ENCODE data around the gene CMTM8.
A peak's percentile ranks its signal among the peaks of the same experiment; 100 is the strongest.

CMTM8 gene

GRCh38 chr3:32381922-32382321, 143.4 kb downstream of the CMTM8 start:
- DNase-seq (ENCODE audit: low read depth): no peak

DNA sequence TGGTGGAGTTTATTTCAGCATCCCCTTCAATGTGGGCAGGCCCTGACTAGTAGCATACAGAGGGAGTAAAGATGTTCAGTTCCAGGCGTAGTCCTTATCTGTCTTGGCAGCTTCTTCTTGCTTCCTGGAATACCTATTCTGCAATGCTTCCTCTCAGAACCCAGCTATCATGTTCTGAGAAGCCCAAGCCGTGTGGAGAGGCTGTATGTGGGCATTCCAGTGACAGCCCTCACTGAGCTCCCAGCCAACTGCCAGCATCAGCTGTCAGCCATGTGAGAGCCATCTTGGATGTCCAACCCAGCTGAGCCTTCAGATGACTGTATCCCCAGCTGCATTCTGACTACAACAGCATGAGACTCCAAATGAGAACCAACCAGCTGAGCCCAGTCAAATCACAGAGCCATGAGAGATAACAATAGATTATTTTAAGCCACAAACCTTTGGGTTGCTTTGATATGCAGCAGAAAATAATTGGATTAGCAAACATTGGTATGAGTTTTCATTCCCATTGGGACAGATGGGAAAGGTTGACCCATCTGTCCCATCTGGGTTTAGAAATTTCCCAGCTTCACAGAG, 144.7 kb downstream of the CMTM8 start:
- no peak for DNase-seq (ENCODE audit: low read depth)

- DNase-seq (ENCODE audit: low read depth): peak; percentile 33
Measured at GRCh38 chr3:32384938-32385337, 146.5 kb downstream of the CMTM8 start.

DNA sequence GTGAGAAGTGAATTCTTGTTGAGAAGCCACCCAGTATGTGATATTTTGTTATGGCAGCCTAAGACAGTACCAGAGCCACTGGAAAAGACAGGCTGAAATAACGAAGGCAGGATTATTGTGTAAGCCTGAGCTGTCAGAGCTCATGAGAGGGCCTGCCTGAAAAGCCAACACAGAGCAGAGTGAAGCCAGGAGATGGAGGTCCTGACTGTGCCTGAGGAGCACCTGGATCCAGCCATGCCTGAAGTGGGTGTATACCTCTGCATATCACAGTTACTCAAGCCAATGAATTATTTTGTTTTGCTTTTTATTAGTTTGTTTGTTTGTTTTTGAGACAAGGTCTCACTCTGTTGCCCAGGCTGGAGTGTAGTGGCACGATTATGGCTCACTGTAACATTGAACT, 149.0 kb downstream of the CMTM8 start:
- DNase-seq (ENCODE audit: low read depth): no peak

DNA sequence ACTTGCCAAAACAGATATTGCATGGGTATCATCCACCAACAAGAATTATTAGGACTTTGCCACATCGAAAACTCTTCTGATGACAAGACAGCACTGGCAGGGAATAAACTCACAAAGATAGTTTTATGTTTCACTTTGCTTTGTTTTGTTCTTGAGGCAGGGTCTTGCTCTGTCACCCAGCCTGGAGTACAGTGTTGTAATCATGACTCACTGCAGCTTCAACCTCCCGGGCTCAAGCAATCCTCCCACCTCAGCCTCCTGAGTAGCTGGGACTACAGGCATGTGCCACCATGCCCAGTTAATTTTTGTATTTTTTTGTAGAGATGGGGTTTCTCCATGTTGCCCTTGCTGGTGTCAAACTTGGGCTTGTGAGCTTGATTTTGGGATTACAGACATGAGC, 151.1 kb downstream of the CMTM8 start:
- peak; percentile 9 for DNase-seq (ENCODE audit: low read depth)

DNA sequence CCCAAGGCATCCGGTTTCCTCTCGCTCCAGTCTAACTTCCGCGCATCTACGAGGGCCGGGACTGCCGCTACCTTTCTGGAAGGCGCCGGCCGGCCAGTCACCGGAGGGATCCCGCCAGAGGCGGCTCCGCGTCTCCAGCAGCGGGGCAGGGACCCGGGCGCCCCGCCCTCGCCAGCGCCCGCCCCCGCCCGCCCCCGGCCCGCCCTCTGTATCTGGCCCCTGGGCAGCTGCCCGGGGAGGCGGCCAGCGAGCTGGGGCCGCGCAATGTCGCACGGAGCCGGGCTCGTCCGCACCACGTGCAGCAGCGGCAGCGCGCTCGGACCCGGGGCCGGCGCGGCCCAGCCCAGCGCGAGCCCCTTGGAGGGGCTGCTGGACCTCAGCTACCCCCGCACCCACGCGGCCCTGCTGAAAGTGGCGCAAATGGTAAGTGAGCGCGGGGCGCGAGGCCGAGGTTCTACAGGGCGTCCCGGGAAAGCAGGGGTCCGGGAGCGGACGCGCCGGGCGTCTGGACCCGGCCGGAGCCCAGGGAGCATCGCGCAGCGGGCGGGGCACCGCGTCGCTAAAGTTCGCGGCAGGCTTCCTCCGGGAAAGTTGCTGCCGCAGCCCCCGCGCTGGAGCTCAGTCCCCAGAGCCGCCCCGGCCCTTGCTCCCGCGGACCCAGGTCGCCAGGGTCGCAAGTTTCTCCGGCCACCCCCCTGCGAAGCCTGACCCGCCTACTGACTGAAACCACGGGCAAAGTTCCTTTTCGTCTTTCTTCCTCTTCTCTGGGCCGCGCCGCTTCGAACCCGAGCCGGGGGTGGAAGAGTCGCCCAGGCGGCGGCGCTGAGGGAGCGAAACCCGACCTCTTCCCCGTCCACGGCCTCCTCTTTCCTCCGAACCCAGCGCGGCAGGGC, 153.4 kb downstream of the CMTM8 start, which contains the start of gene CMTM7:
CMTM7 (plus strand) TSS at position 211 of the 893 bp plus-strand sequence; CDS start at position 265, 54 bp downstream.
- peak; percentile 77 for DNase-seq (ENCODE audit: low read depth)

DNA sequence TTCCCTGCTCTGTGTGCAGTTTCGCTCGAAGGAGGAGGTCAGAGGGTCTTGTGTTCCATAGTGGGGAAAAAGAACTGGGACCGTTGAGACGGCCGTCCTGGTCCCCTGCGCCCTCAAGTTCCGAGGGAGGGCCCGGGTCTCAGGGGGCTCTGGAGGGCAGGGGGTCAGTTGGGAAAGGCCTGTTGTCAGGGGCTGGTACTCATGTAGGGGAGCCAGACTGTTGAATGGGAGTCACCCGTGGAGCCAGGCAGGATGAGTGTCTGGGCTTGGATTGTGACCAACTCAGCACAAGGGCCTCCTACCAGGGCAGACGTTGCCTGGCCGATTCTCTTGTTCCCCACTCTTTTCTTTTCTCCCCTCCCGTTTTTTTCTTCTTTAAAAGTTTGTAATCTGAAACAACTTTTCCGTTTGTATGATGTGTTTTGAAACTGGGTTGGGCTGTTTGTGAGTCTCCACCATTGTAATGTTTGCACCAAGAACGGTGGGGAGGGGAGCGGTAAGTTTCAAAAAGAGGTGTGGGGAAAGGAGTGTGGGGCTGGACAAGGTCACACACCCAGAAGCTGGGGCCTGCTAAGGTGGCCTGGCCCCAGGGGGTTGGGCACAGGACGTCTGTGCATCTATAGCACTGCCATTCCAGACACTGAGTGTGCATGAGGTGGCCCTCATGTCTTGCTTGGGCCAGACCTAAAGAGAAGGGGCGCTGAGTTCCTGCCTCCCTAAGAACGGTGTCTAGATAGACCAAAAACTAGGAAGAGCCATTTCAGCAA, 154.2 kb downstream of the CMTM8 start:
- peak; percentile 79 for DNase-seq (ENCODE audit: low read depth)

GRCh38 chr3:32395496-32395895, 157.0 kb downstream of the CMTM8 start:
- DNase-seq (ENCODE audit: low read depth): no peak

- DNase-seq (ENCODE audit: low read depth): no peak
Measured at GRCh38 chr3:32397941-32398340, 159.5 kb downstream of the CMTM8 start.

- DNase-seq (ENCODE audit: low read depth): no peak
Measured at GRCh38 chr3:32398531-32398930, 160.1 kb downstream of the CMTM8 start.

DNA sequence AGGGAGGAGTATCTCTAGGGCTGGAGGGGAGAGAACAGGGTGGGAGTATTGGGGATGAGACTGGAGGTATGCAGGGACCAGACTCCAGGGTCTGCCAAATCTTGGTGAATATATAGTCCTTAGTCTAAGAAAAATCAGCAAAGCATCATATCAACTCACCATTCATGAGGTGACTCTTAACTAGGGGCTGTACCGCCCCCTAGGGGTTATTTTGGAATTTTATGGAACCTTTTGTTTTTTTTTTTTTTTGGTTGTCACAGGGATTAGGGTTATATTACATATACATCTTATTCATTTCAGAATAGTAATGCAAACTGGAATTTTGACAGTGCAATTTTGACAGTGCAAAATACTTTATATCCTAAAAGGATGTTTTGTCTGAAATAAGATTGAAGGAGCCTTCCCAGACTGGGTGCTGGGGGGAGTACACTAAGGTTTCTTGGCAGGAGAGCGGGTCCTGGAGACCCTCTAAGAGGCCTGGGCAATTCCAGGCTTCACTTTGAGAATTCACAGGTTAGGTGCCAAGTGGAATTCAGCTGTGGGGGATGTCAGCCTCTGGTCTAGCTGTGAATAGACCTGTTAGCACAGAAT, 160.6 kb downstream of the CMTM8 start:
- peak; percentile 59 for DNase-seq (ENCODE audit: low read depth)

DNA sequence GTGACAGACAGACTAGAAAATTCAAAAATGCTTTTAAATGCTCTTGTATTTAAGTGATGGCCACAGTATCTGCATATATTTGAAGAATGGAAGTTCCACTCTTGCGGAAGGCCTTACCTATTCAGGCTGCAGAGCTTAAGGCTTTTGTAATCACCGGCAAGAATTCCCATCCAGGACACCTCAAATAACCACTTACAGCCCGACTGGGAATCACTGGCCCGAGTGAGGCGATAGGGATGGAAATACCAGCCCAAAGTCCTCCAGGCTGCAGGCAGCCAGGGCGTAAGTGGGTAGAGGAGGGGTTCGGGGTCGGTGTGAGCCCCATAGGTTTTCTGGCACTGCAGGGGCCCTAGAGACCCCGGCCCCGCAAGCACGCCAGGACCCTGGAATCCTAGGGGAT, 162.6 kb downstream of the CMTM8 start:
- DNase-seq (ENCODE audit: low read depth): no peak

- peak; percentile 86 for DNase-seq (ENCODE audit: low read depth)
Measured at GRCh38 chr3:32401556-32402081, 163.1 kb downstream of the CMTM8 start.

- DNase-seq (ENCODE audit: low read depth): no peak
Measured at GRCh38 chr3:32403663-32404062, 165.2 kb downstream of the CMTM8 start.

DNA sequence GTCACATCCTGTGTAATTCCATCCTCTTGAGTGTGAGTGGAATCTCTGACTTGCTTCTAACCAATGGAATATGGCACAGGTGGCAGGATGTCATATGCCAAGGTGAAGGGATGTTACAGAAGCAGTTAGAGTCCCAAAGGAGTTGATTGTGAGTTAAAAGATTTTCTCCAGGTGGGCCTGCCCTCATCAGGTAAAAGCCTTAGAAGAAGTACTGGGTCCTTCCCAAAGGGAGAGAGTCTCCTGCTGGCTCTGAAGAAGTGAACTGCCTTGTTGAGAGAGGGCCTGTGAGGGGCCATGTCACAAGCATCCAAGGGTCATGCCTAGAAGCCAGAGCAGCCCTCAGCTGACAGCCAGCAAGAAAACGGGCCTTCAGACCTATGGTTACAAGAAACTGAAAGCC, 166.2 kb downstream of the CMTM8 start:
- DNase-seq (ENCODE audit: low read depth): no peak

DNA sequence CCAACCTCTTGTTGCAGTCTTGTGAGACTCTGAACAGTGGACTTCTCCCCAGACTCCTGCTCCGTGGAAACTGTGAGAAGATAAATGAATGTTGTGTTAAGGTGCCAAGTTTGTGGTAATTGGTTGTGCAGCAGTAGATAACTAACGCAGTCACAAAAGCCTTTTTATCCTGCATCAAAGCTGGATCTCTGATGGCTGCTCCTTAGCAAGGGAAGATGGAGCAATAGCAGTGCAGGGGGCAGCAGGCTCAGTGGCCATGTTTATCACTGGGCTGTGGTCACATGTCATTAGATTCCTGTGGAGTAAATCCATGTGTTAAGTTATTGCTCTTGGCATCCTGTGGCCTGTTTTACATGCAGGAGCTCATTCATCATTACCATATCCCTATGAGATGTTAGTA, 166.7 kb downstream of the CMTM8 start:
- peak; percentile 64 for DNase-seq (ENCODE audit: low read depth)

- no peak for DNase-seq (ENCODE audit: low read depth)
Measured at GRCh38 chr3:32405711-32406323, 167.3 kb downstream of the CMTM8 start.

DNA sequence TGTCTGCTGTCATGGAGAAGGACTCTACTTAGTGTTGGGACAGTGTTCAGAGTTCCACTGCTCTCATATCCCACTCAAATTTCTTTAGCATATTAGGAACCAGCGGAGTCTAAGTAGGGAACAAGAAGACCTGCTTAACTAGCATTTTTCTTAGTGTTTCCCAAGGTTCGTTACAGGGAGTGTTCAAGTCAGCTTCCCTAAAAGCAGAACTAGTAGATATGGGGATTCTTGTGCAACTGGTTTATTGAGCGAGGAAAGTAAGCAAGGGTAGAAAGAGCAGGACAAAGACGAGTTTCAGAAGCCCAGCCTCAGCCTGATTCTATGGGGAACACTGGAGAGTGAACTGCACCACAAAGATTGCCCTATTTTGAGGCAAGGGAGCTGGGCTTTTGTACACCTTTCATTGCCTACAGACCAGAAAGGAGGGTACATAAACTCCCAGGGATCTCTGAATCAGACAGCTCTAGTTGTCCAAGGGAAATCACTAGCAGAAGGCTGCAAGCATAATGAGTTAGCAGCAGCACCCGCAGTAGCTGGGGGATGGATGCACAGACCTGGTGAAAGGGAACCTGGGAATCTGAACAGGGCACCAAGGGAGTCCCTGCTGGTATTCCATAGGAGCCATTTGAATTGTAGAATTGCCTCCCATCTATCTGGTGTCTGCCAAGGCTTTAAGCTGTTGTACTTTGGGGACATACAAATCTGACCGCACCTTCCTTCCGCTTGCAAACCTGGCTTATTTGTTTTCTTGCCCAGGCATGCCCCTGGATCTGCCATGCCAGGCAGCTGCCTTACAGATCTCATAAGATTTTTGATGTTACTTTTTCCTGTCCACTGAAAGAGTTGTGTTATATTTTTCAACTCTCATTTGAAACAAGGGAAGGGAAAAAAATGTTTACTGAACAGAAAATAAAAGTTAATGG, 168.3 kb downstream of the CMTM8 start:
- DNase-seq (ENCODE audit: low read depth): no peak

- no peak for DNase-seq (ENCODE audit: low read depth)
Measured at GRCh38 chr3:32410367-32411246, 172.1 kb downstream of the CMTM8 start.

GRCh38 chr3:32411442-32411841, 173.0 kb downstream of the CMTM8 start:
- DNase-seq (ENCODE audit: low read depth): no peak
